NCI-H1930 (cell line): ENCODE measurements around the gene ELOVL6.
"Not testable (repeated sequence)": the region's sequence is repeated elsewhere in the genome, so short reads cannot be mapped to it uniquely, and the experiment has no call there.

Experiments used
- DNase-seq, 2 experiments: peaks; one replicate each; lab custom pipeline; 2025; lab: John Stamatoyannopoulos, UW

The ELOVL6 gene

GRCh38 chr4:110196871-110197528, 1.4 kb downstream of the ELOVL6 start:
- DNase-seq = peak; percentile 32 to 56

GRCh38 chr4:110196206-110196870, 2.1 kb downstream of the ELOVL6 start:
- DNase-seq = peak; percentile 35 to 56

DNA sequence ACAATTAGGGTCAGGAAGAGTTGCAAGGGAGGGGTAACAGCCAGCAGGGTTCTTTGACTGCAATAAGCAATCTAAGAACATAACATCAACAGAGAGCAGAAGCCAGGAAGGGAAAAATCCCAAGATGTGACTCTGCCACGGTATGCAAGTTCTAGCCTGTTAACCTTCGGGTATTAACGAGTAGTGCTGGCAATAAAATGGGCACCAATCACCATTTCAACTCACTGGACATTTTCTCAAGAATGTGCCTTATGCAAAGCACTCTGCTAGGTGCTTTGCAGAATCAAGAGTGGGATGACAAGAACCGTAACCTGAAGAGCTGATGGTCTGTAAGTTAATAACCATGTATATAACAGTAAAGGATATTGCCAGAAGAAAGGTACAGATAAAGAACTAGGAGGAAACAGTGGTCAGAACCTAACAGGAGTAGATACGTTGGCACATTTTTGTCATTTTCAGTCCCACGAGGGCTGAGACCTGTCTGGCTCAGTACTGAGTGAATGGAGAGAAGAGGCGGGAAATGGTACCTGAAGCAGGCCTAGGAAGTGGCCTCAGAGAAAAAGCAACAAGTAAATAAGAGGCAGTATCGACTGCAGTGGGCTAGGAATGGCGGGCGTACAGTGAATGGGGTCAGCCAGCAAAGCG, 2.7 kb downstream of the ELOVL6 start:
- DNase-seq = no peak

DNA sequence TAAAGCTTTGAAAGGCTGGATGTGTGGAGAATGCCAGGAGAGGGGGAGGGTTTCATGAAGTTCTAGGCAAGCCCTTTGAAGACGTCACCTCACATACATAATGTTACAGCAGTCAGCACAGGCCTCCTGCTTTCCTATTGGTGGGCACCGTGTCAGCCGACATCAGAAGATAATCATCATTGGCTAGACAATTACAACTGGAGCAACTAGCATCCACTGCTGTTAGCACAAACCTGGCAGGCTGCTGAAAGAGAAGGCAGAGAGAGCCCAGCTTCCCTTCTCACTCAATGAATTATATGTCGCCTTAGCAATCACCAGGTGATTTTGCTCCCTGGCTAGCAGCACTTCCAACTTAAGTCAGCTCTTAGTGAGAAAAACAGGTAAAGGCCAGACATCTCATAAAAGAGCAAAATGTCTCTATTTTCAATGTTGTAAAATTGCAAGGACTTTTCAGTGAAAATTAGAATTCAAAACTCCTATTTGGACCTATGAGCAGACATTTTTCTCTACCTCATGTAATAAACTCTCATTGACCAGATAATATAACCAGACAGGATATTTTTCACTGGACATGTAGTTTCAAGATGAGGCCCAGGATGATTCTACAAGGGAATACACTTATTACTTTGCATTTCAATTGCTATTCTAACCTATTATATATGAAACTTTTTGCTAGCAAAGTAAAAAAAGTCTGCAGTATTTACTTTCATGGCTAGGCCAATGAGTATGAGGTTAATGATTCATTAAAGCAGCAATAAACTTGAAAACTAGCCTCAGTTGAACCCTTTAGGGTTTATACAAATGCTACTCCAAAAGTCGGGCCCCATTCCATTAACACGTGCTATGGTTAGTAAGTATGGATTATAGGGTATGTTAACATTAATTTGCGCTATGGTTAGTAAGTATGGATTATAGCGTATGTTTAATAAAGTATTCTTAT, 4.3 kb downstream of the ELOVL6 start:
- DNase-seq = no peak

DNA sequence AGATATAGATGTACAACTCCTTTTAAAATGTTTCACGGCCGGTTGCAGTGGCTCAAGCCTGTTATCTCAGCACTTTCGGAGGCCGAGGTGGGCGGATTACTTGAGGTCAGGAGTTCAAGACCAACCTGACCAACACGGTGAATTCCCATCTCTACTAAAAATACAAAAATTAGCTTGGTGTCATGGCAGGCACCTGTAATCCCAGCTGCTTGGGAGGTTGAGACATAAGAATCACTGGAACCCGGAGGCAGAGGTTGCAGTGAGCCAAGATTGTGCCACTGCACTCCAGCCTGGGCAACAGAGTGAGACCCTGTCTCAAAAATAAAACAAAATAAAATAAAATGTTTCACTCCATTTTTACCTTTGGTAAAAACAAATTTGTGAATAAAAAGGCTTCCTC, 5.1 kb downstream of the ELOVL6 start:
- DNase-seq = not testable (repeated sequence)

DNA sequence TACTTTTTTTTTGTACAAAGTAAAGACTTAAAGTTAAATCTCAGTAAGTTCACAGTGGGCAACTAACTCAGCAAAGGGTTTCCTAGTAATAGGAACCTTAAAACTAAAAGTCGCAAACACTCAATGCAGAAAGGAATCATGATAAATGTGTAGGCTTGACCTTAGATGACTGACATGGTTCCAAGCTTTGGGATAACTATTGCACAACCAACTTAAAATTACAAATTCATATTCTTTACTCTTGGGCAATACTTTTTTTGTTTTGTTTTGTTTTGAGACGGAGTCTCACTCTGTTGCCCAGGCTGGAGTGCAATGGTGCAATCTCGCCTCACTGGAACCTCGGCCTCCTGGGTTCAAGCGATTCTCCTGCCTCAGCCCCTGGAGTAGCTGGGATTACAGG, 8.2 kb downstream of the ELOVL6 start:
- DNase-seq = no peak

- no peak for DNase-seq
Measured at GRCh38 chr4:110188113-110188512, 10.3 kb downstream of the ELOVL6 start.

- DNase-seq = no peak
Measured at GRCh38 chr4:110184791-110185155, 13.6 kb downstream of the ELOVL6 start.

DNA sequence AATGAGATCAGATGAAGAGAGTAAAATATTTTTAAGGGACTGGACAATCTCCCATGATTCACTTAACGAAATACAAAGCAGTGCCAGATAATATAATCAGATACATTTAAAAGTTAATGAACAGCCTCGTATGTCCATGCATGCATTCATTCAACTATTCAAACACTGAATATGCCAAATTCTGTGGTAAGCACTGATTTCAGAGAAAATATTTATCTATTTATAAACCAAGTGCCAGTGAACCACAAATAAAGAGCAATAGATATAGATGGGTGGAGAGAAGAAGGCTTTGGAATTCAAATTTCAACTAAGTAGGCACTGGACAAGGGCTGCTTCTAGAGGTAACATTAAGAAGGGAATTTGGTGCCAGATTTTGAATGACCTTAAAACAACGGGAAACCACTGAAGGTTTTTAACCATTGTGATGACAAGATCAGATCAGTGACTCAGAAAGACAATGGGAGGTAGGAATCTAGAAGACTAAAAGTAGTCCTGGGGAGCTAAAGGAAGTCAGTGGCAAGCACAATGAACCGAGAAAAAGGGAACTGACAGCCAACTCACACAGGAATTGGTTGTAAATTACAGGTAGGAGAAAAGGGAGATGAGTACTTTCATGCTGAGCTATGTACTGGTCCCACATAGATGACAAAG, 14.2 kb downstream of the ELOVL6 start:
- no peak for DNase-seq

DNA sequence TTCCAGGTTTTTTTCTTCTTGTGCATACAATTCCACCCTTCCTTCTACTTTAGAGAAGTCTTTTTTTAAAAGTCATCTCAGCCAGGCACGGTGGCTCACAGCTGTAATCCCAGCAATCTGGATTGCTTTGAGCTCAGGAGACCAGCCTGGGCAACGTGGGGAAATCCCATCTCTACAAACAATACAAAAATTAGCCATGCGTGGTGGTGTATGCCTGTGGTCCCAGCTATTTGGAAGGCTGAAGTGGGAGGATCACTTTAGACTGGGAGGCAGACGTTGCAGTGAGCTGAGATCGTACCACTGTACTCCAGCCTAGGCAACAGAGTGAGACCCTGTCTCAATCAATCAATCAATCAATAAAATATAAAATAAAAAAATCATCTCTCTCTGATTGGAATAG, 14.8 kb downstream of the ELOVL6 start:
- no peak for DNase-seq

GRCh38 chr4:110183058-110183457, 15.4 kb downstream of the ELOVL6 start:
- DNase-seq = no peak

- no peak for DNase-seq
Measured at GRCh38 chr4:110181890-110182289, 16.5 kb downstream of the ELOVL6 start.

DNA sequence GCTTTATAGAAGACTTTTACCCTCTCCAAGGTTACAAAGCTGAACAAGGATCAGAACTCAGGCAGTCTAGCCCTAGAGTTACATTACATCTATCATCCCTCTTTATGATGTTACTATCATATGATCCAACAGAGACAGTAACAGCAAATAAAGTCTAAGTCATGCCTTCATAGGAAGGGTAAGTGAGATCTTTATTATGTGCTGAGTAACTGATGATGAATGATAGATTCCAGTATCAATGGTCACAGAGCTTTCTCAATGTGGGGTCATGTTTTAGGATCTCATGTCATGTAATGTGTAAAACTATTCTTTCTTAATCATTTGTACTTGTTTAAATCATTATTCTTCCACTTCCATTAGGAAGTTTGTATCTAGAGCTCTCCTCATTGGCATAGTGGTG, 22.8 kb downstream of the ELOVL6 start:
- DNase-seq = no peak

- no peak for DNase-seq
Measured at GRCh38 chr4:110172972-110173371, 25.4 kb downstream of the ELOVL6 start.

GRCh38 chr4:110171971-110172370, 26.4 kb downstream of the ELOVL6 start:
- DNase-seq = no peak

- no peak for DNase-seq
Measured at GRCh38 chr4:110170861-110171260, 27.6 kb downstream of the ELOVL6 start.

GRCh38 chr4:110165382-110166286, 32.8 kb downstream of the ELOVL6 start:
- DNase-seq = peak in 1 of 2 experiments; percentile 9

DNA sequence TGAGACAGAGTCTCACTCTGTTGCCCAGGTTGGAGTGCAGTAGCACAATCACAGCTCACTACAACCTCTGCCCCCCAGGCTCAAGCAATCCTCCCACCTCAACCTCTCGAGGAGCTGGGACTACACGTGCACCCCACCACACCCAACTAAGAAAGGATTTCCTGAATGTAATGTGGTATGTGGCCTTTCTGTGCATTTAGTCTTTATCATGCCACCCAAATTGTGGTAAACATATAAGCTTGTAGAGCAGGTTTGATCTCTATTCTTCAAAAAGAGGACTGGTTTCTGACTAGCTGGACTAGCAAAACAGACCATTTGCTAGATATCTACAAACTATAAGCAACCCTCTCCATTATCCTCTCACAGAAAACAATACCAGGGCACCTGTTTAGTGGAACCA, 33.6 kb downstream of the ELOVL6 start:
- DNase-seq = no peak

DNA sequence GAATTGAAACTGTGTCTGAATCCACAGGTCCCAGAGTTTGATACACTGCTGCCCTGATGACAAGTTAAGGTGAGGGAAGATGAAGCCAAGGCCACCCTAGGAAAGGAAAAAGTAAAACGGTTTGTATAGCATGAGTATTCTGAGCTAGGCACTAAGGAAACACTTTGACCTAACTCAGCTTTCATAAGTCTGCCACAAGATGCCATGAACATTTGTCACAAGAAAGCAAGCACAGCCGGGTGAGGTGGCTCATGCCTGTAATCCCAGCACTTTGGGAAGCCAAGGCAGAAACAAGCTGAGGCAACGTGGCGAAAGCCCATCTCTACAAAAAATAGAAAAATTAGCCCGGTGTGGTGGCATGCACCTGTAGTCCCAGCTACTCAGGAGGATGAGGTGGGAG, 34.2 kb downstream of the ELOVL6 start:
- no peak for DNase-seq

DNA sequence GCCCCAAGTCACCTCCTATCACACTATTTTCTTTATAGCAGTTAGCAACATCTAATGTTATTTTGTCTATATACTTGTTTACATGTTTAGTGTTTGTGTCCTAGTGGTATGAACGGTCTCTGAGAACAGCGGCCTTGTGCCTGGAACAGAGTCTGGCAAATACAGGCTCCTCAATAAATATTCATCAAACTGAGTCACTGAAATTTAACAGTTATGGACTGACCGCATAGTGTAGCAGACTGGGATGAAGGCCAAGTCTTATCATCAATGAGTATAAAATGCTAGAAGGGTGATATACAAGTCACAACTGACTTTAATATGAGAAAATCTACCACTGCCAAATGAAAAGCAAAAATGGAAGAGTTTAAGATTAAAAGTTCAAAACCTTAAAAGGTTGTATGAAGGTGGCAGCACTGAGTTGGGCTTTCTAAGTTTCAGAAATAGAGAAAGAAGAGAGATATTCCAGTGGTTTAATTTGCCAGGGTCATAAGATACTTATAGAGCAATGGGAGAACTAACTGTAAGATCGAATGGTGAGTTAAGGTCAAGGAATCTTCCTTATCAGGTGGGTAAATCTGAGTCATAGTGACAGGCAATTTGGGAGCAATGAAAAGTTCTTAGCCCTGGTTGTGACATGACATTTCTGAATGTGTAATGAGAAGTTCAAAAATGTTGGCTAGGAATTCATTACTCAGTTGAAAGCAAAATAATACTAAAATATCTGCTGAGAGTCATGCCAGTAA, 34.9 kb downstream of the ELOVL6 start:
- no peak for DNase-seq
